Activated CD8-positive, alpha-beta memory T cell treated with anti-CD3 and anti-CD28 coated beads for 36 hours (primary cell): ENCODE data around the gene TPO. TPM values are rescaled to one million over a fixed set of nuclear protein-coding genes. Genes with fewer than 3 reads are reported as not detected.
"Not testable (repeated sequence)": the region's sequence is repeated elsewhere in the genome, so short reads cannot be mapped to it uniquely, and the experiment has no call there.

ENCODE experiments used
- CTCF ChIA-PET: fragments of 350-600 bp; sonication (Branson Sonifier 250); formaldehyde crosslinking; loops from one replicate; lab custom pipeline; 2021; ENCODE audit warnings: antibody characterized with exemption; lab: Charles Lee
- POLR2A ChIA-PET: fragments of 350-600 bp; sonication (Branson Sonifier 250); formaldehyde crosslinking; loops from one replicate; lab custom pipeline; 2021; ENCODE audit warnings: antibody characterized with exemption; lab: Charles Lee
- total RNA-seq, 2 experiments: library from RNA; stranded (reverse); gene quantifications; one replicate each; pipeline ENCODE4 v1.2.3, GENCODE V29; 2021

The TPO gene
- total RNA-seq, 2 experiments from 2014 or later = not detected

GRCh38 chr2:1402064-1402463 is 11.2 kb upstream of the TPO start:
- ChIA-PET POLR2A (no interaction called here), CTCF (no interaction called here)

GRCh38 chr2:1403565-1403964 is 9.7 kb upstream of the TPO start:
- ChIA-PET CTCF (no interaction called here), POLR2A (no interaction called here)

GRCh38 chr2:1405124-1405523 is 8.1 kb upstream of the TPO start:
- POLR2A ChIA-PET = no interaction called here
- CTCF ChIA-PET = no interaction called here

- CTCF ChIA-PET = no interaction called here
- POLR2A ChIA-PET = no interaction called here
Measured at GRCh38 chr2:1405967-1406366, 7.3 kb upstream of the TPO start.

- CTCF ChIA-PET = no interaction called here
- POLR2A ChIA-PET = no interaction called here
Measured at GRCh38 chr2:1406434-1406833, 6.8 kb upstream of the TPO start.

GRCh38 chr2:1407950-1408675 is 5.2 kb upstream of the TPO start:
- POLR2A ChIA-PET = no interaction called here
- CTCF ChIA-PET = no interaction called here

- CTCF ChIA-PET = no interaction called here
- POLR2A ChIA-PET = no interaction called here
Measured at GRCh38 chr2:1414121-1414520, 858 bp downstream of the TPO start.

- CTCF ChIA-PET, POLR2A ChIA-PET: not testable (repeated sequence)
Measured at GRCh38 chr2:1414901-1415300, 1.6 kb downstream of the TPO start.

- CTCF ChIA-PET = no interaction called here
- POLR2A ChIA-PET = no interaction called here
Measured at GRCh38 chr2:1415501-1415900, 2.2 kb downstream of the TPO start.

- CTCF ChIA-PET = no interaction called here
- POLR2A ChIA-PET = no interaction called here
Measured at GRCh38 chr2:1418566-1418965, 5.3 kb downstream of the TPO start.

- ChIA-PET CTCF (no interaction called here), POLR2A (no interaction called here)
Measured at GRCh38 chr2:1420746-1421480, 7.7 kb downstream of the TPO start.

GRCh38 chr2:1421731-1422130 is 8.5 kb downstream of the TPO start:
- CTCF ChIA-PET = no interaction called here

GRCh38 chr2:1422131-1422530 is 8.9 kb downstream of the TPO start:
- CTCF ChIA-PET = no interaction called here
- POLR2A ChIA-PET = no interaction called here

More at GRCh38 chr2:1421731-1422130, 8.5 kb downstream of the TPO start:
- POLR2A ChIA-PET = no interaction called here

GRCh38 chr2:1422716-1423285 is 9.5 kb downstream of the TPO start:
- ChIA-PET POLR2A (no interaction called here), CTCF (no interaction called here)

GRCh38 chr2:1427086-1427485 is 13.8 kb downstream of the TPO start:
- POLR2A ChIA-PET = no interaction called here
- CTCF ChIA-PET = no interaction called here

GRCh38 chr2:1429895-1430294 is 16.6 kb downstream of the TPO start:
- ChIA-PET CTCF (no interaction called here), POLR2A (no interaction called here)

- CTCF ChIA-PET = no interaction called here
- POLR2A ChIA-PET = no interaction called here
Measured at GRCh38 chr2:1430491-1430890, 17.2 kb downstream of the TPO start.

GRCh38 chr2:1431886-1432400 is 18.7 kb downstream of the TPO start:
- CTCF ChIA-PET = no interaction called here

GRCh38 chr2:1432726-1433125 is 19.5 kb downstream of the TPO start:
- ChIA-PET CTCF (no interaction called here), POLR2A (no interaction called here)

More at GRCh38 chr2:1431886-1432400, 18.7 kb downstream of the TPO start:
- POLR2A ChIA-PET = no interaction called here

GRCh38 chr2:1436369-1436768 is 23.1 kb downstream of the TPO start:
- ChIA-PET POLR2A (no interaction called here), CTCF (no interaction called here)

- POLR2A ChIA-PET = no interaction called here
- CTCF ChIA-PET = no interaction called here
Measured at GRCh38 chr2:1437101-1437500, 23.8 kb downstream of the TPO start.
